LNCAP (cell line): ENCODE data around the gene FOSB.

Experiments
- CTCF ChIP-seq: fragments of 450-650 bp; IDR thresholded peaks from 2 replicates; pipeline ENCODE4 v1.5.1; 2017; ENCODE audit warnings: mild to moderate bottlenecking

Gene FOSB

GRCh38 chr19:45423033-45423588 lies 44.7 kb upstream of the FOSB start:
- no peak for TF ChIP-seq CTCF

- TF ChIP-seq CTCF, result no peak
Observed at GRCh38 chr19:45423589-45424190, 44.1 kb upstream of the FOSB start, which contains the start of gene ERCC1. Gene ERCC1 (minus strand): TSS chr19:45423917. CDS start chr19:45423374, 543 bp downstream.

GRCh38 chr19:45424191-45425058 lies 43.4 kb upstream of the FOSB start:
- no peak for TF ChIP-seq CTCF

GRCh38 chr19:45428384-45429231 lies 39.2 kb upstream of the FOSB start:
- TF ChIP-seq CTCF, result no peak

GRCh38 chr19:45437328-45437727 lies 30.5 kb upstream of the FOSB start:
- no peak for TF ChIP-seq CTCF

- TF ChIP-seq CTCF, result no peak
Observed at GRCh38 chr19:45439190-45439568, 28.6 kb upstream of the FOSB start.
